ENCODE measurements around the gene NACC2. TPM values are rescaled to one million over a fixed set of nuclear protein-coding genes. Genes with fewer than 3 reads are reported as not detected.

NACC2 gene
- total and polyA plus RNA-seq, 2 experiments from 2014 or later, result 11.0 to 13.0 TPM

DNA sequence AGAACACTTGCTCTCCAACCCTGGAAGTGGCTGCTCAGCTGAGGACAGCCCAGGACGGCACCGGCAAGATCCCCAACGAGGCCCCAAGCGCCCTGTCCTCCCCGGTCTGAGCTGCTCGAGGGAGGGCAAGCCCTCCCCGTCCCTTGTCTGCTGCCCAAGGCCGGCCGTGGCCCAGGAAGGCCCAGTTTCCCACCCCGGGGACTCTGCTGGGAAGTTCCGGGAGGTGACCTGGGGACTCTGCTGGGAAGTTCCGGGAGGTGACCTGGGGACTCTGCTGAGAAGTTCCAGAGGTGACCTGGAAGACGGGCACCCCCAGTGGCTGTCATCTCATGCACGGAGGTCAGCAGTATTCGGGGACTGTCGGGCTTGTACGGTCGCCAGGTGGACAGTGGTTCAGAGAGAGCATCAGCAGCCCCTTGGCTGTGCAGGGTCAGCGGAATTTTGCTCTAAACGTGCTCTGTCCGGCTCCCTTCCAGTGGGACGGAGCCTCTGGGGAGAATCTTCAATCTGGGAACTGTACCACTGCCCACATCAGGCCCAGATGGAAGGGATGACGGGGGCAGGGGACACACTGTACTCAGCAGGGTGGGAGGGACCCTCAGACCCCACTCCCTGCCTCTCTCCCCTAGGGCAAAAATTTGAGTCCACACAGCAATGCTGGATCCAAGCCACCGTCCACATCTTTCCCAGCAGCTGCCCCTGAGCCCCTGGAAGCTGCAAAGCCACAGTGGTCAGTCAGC is 7.2 kb downstream of the NACC2 start:
- H3K4me2 ChIP-seq, result no peak overlapping the region
- peaks cover 97% of the 10 kb centered on the region for H3K79me2 ChIP-seq
- TF ChIP-seq EZH2 (IDR thresholded peaks at IDR 0.05; ENCODE audit: borderline replicate concordance), result no peak
- TF ChIP-seq, protein P1, sequence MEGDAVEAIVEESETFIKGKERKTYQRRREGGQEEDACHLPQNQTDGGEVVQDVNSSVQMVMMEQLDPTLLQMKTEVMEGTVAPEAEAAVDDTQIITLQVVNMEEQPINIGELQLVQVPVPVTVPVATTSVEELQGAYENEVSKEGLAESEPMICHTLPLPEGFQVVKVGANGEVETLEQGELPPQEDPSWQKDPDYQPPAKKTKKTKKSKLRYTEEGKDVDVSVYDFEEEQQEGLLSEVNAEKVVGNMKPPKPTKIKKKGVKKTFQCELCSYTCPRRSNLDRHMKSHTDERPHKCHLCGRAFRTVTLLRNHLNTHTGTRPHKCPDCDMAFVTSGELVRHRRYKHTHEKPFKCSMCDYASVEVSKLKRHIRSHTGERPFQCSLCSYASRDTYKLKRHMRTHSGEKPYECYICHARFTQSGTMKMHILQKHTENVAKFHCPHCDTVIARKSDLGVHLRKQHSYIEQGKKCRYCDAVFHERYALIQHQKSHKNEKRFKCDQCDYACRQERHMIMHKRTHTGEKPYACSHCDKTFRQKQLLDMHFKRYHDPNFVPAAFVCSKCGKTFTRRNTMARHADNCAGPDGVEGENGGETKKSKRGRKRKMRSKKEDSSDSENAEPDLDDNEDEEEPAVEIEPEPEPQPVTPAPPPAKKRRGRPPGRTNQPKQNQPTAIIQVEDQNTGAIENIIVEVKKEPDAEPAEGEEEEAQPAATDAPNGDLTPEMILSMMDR (IDR thresholded peaks at IDR 0.05; ENCODE audit: poor library complexity), result no peak
- TF ChIP-seq EZH2phosphoT487 (IDR thresholded peaks at IDR 0.05; ENCODE audit: low read depth, severe bottlenecking, unreplicated experiment), result no peak
- peaks cover 91% of the 10 kb centered on the region for H4K20me1 ChIP-seq (ENCODE audit: insufficient read depth, poor library complexity, severe bottlenecking)
- no peaks in the 10 kb centered on the region for H3K27me3 ChIP-seq
- H3K27ac ChIP-seq, result no peak overlapping the region
- no peaks in the 10 kb centered on the region for H3K9me2 ChIP-seq (replicated peaks; ENCODE audit: insufficient read depth)
- no peaks in the 10 kb centered on the region for H3K36me3 ChIP-seq (replicated peaks; ENCODE audit: insufficient read depth, low read depth)
- WGBS (ENCODE audit: low lambda C conversion rate, missing lambda C conversion rate), result 86% methylated on average over 24 of the region's 24 CpGs
- H3K4me3 ChIP-seq, result no peak overlapping the region
- no peak for DNase-seq (ENCODE audit: low spot score)
- H3K9me3 ChIP-seq (ENCODE audit: low read depth), result no peaks in the 10 kb centered on the region
- H3K4me1 ChIP-seq (ENCODE audit: insufficient read depth), result peaks cover 13% of the 10 kb centered on the region
- no peak overlapping the region for H2AFZ ChIP-seq

DNA sequence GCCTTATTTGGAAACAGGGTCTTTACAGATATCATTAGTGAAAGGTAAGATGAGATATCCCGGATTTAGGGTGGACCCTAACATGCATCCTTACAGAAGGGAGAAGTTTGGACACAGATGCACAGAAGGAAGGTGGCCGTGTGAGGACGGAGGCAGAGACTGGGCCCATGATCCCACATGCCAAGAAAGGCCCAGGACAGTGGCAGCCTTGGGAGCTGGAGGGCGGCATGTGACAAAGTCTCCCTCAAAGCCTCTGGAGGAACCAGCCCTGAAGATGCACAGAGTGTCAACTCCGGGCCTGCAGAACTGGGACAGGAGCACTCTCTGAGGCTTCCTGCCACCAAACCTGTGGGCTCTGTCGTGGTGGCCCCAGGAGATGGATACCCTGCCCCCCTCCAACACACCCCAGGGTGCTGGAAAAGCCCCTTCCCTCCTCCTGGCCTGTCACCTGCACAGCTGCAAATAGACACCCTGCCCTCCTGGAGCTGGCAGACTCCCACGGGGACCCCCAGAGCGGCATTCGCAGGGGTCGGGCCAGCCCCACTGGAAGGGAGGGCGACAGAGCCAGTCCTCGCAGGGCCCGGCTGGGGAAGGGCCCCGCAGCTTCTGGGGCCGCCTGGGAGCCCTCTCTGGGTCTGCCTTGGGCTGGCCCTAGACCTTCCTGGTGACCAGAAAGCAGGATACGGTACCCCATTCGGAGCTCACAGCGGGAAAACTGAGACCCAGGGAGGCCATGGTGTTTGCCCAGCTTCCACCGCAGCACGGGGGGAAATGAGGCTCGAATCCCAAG is 7.9 kb downstream of the NACC2 start:
- H3K4me2 ChIP-seq, result no peak overlapping the region
- TF ChIP-seq, protein P1 (IDR thresholded peaks at IDR 0.05; ENCODE audit: poor library complexity), result no peak
- TF ChIP-seq EZH2phosphoT487 (IDR thresholded peaks at IDR 0.05; ENCODE audit: low read depth, severe bottlenecking, unreplicated experiment), result no peak
- TF ChIP-seq EZH2 (IDR thresholded peaks at IDR 0.05; ENCODE audit: borderline replicate concordance), result no peak
- H3K79me2 ChIP-seq, result peaks cover 97% of the 10 kb centered on the region
- no peaks in the 10 kb centered on the region for H3K36me3 ChIP-seq (replicated peaks; ENCODE audit: insufficient read depth, low read depth)
- no peak for DNase-seq (ENCODE audit: low spot score)
- H4K20me1 ChIP-seq (ENCODE audit: insufficient read depth, poor library complexity, severe bottlenecking), result peaks cover 91% of the 10 kb centered on the region
- WGBS (ENCODE audit: low lambda C conversion rate, missing lambda C conversion rate), result 94% methylated on average over 21 of the region's 21 CpGs
- H3K27me3 ChIP-seq, result no peaks in the 10 kb centered on the region
- H3K4me1 ChIP-seq (ENCODE audit: insufficient read depth), result peaks cover 7% of the 10 kb centered on the region
- H3K9me3 ChIP-seq (ENCODE audit: low read depth), result no peaks in the 10 kb centered on the region
- no peak overlapping the region for H2AFZ ChIP-seq
- no peak overlapping the region for H3K27ac ChIP-seq
- no peak overlapping the region for H3K4me3 ChIP-seq
- no peaks in the 10 kb centered on the region for H3K9me2 ChIP-seq (replicated peaks; ENCODE audit: insufficient read depth)

DNA sequence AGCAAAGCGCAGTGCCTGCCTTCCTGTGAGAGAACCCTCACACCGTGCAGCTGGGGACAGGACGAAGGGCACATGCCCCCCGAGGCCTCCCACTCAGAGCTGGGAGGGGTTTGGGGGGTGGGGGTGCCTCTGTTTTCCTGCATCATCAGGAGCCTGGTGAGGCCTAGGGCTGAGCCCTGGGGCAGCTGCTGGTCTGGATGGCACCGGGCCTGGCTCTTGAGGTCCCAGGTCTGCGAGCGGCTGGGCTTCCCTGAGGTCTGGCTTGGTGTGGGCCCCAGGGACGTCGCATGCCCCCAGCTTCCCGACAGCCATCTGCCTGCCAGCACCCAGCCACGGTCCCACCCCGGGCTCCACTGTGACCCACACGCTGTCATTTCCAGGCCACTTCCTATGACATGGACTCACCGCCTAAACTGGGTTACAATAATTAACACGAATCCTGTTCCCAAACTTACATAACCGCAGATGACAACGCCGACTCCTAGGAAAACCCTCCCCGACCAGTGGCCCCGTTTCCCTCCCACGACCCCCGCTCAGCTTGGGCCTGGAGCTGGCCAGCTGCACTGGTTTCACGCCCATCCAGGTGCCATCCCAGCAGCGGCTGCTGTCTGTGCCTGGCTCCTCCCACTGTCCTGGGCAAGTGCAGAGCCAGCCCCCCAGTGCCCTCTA is 8.7 kb downstream of the NACC2 start:
- no peaks in the 10 kb centered on the region for H3K4me1 ChIP-seq (ENCODE audit: insufficient read depth)
- no peak overlapping the region for H3K27ac ChIP-seq
- no peak for DNase-seq (ENCODE audit: low spot score)
- WGBS (ENCODE audit: low lambda C conversion rate, missing lambda C conversion rate), result 91% methylated on average over 22 of the region's 24 CpGs
- peaks cover 97% of the 10 kb centered on the region for H3K79me2 ChIP-seq
- TF ChIP-seq EZH2phosphoT487 (IDR thresholded peaks at IDR 0.05; ENCODE audit: low read depth, severe bottlenecking, unreplicated experiment) (no peak), EZH2 (IDR thresholded peaks at IDR 0.05; ENCODE audit: borderline replicate concordance) (no peak)
- TF ChIP-seq, protein P1 (IDR thresholded peaks at IDR 0.05; ENCODE audit: poor library complexity), result no peak
- H3K4me2 ChIP-seq, result no peak overlapping the region
- H3K4me3 ChIP-seq, result no peak overlapping the region
- H3K9me3 ChIP-seq (ENCODE audit: low read depth), result no peaks in the 10 kb centered on the region
- H3K9me2 ChIP-seq (replicated peaks; ENCODE audit: insufficient read depth), result no peaks in the 10 kb centered on the region
- no peaks in the 10 kb centered on the region for H3K36me3 ChIP-seq (replicated peaks; ENCODE audit: insufficient read depth, low read depth)
- no peaks in the 10 kb centered on the region for H3K27me3 ChIP-seq
- no peak overlapping the region for H2AFZ ChIP-seq
- peaks cover 91% of the 10 kb centered on the region for H4K20me1 ChIP-seq (ENCODE audit: insufficient read depth, poor library complexity, severe bottlenecking)

All from hepatocyte (in vitro differentiated cells).